ENCODE measurements around the gene CEP162.

CEP162 gene

DNA sequence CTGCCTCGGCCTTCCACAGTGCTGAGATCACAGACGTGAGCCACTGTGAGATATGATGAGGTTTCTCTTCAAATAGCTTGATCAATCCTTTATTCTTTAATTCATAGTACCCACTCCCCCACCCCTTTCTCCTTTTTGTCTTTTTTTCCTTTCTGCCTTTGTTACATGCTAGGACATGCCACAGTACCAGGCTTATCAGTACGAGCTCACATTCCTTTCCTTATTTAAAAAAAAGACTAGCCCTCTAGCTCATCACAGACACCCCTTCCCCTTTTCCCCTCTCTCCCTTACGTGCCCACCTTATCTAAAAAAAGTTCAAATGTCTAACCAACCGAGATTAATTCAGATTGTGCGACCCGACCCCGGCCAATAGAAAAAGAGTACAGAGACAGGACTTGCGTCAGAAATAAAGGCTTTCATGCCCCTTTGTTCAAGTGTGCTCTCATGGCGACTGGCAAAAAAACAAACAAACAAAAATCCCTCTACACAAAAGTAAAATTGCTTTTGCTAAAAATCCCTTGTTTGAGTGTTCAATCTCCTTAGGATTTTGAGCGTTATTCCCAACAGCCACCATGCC is 144.7 kb downstream of the CEP162 start:
- no peak for DNase-seq

- DNase-seq = no peak
Measured at GRCh38 chr6:84081222-84081621, 146.2 kb downstream of the CEP162 start.

DNA sequence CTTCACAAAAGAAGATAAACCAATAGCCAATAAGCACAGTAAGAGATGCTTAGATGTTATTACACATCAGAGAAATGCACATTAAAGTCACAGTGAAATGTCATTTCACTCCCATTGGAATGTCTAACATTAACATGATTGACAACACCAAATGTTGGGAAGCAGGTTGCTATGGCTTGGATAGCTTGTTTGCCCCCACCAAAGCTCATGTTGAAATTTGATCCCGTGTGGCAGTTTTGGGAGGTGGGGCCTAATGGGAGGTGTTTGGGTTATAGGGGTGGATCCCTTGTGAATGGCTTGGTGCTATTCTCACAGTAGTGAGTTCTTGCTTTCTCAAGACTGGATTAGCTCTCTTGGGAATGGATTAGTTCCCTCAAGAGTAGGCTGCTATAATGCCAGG is 149.1 kb downstream of the CEP162 start:
- DNase-seq = no peak

GRCh38 chr6:84077645-84078044 is 149.8 kb downstream of the CEP162 start:
- DNase-seq = no peak

DNA sequence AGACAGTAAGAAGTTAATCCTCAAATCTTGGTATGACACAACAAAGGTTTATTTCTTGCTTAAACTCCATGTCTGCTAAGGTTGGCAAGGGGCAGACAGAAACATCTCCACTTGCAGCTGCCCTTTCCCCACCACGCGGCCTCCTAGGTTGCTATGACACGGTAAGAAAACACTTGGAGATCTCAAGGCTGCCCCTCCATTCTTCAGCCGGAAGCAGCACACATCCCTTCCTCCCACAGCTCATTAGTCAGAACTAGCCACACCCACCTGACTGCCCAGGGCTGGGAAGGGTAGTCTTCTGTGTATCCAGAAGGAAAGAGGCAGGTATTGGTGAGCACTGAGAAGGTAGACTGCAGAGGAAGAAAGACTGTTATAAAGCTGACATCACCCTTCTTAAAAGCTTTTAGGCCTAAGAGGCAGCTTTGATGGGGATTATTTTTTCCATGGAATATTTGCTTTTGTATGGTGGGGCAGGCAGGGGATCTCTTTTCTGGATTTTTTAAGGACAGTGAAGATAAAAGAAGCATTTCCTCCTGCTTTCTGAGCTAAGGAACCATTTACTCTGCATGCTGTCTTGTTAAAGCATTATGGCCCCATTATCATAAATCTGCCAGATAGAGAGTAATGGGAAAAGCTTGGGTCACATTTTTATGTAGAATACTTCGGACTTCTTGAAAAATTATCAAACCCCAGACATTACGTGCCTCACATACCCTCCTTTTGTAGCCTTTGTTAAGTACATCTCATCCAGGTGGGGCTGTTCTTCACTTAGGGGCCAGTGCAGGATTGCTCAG is 152.3 kb downstream of the CEP162 start:
- no peak for DNase-seq
